ENCODE data around the gene C1GALT1. TPM values are rescaled to one million over a fixed set of nuclear protein-coding genes. Genes with fewer than 3 reads are reported as not detected.

C1GALT1 gene
- total RNA-seq, 1 experiment from 2014 or later, result 54.2 TPM

- ChIA-PET POLR2A (ENCODE audit: unreplicated experiment) (no interaction called here), CTCF (no interaction called here)
- H3K4me3 ChIP-seq, result no peak overlapping the region
- intact Hi-C loops (cut with micrococcal nuclease; ENCODE audit: unreplicated experiment), result no loop called here
- no TSS peak for BruUV-seq (replicated peaks)
- peaks cover 7% of the 10 kb centered on the region; the same call in 1 of the 2 replicates for H3F3A ChIP-seq (ENCODE audit: insufficient read depth, low read depth)
- no peak overlapping the region for H3K4me2 ChIP-seq
- H3K9me2 ChIP-seq (ENCODE audit: insufficient read depth), result no peaks in the 10 kb centered on the region
- H2AFZ ChIP-seq, result no peak overlapping the region
- H3K79me2 ChIP-seq (ENCODE audit: low read depth), result peaks cover 6% of the 10 kb centered on the region; the same call in 1 of the 2 replicates
- TF ChIP-seq EZH2 (IDR thresholded peaks at IDR 0.05; ENCODE audit: low read depth), result no peak
- no peak for TF ChIP-seq CTCF (conservative IDR thresholded peaks at IDR 0.05)
- no peak overlapping the region for H3K27ac ChIP-seq
- 0 out of 2 replicates have a peak, but pooled peaks cover 3% of the 10 kb centered on the region for H3K9me3 ChIP-seq (ENCODE audit: insufficient read depth, low read depth)
- peaks cover 18% of the 10 kb centered on the region; the same call in 1 of the 2 replicates for H3K36me3 ChIP-seq (ENCODE audit: low read depth)
- H4K20me1 ChIP-seq (ENCODE audit: insufficient read depth), result no peaks in the 10 kb centered on the region
- H3K27me3 ChIP-seq (ENCODE audit: insufficient read depth, low read depth), result no peaks in the 10 kb centered on the region
- peaks cover 6% of the 10 kb centered on the region for H3K4me1 ChIP-seq (replicated peaks; ENCODE audit: insufficient read depth)
- DNase-seq, result no peak
These were observed 33.9 kb downstream of the C1GALT1 start for GRCh38 chr7:7216279-7216678.

- TF ChIP-seq CTCF (conservative IDR thresholded peaks at IDR 0.05) (no peak), EZH2 (IDR thresholded peaks at IDR 0.05; ENCODE audit: low read depth) (no peak)
- CTCF ChIA-PET, result no interaction called here
- Histone ChIP-seq H3K27me3 (ENCODE audit: insufficient read depth, low read depth) (no peaks in the 10 kb centered on the region), H2AFZ (no peak overlapping the region), H3K36me3 (ENCODE audit: low read depth) (peaks cover 18% of the 10 kb centered on the region; the same call in 1 of the 2 replicates), H3K79me2 (ENCODE audit: low read depth) (peaks cover 6% of the 10 kb centered on the region), H3F3A (ENCODE audit: insufficient read depth, low read depth) (peaks cover 17% of the 10 kb centered on the region; the same call in 1 of the 2 replicates), H3K4me1 (replicated peaks; ENCODE audit: insufficient read depth) (peaks cover 19% of the 10 kb centered on the region), H3K9me2 (ENCODE audit: insufficient read depth) (no peaks in the 10 kb centered on the region), H4K20me1 (ENCODE audit: insufficient read depth) (no peaks in the 10 kb centered on the region), H3K4me2 (no peak overlapping the region), H3K27ac (no peak overlapping the region), H3K9me3 (ENCODE audit: insufficient read depth, low read depth) (0 out of 2 replicates have a peak, but pooled peaks cover 7% of the 10 kb centered on the region), H3K4me3 (no peak overlapping the region)
- no TSS peak for BruUV-seq (replicated peaks)
- POLR2A ChIA-PET (ENCODE audit: unreplicated experiment), result no interaction called here
- intact Hi-C loops (cut with micrococcal nuclease; ENCODE audit: unreplicated experiment), result no loop called here
- DNase-seq, result no peak
These were observed 36.9 kb downstream of the C1GALT1 start for GRCh38 chr7:7219216-7219615.

GRCh38 chr7:7220821-7221220 is 38.5 kb downstream of the C1GALT1 start:
- Histone ChIP-seq H3F3A (ENCODE audit: insufficient read depth, low read depth) (peaks cover 17% of the 10 kb centered on the region; the same call in 1 of the 2 replicates), H4K20me1 (ENCODE audit: insufficient read depth) (no peaks in the 10 kb centered on the region; the same call in 1 of the 2 replicates), H3K27me3 (ENCODE audit: insufficient read depth, low read depth) (no peaks in the 10 kb centered on the region), H2AFZ (no peak overlapping the region), H3K4me2 (no peak overlapping the region), H3K9me3 (ENCODE audit: insufficient read depth, low read depth) (0 out of 2 replicates have a peak, but pooled peaks cover 7% of the 10 kb centered on the region), H3K9me2 (ENCODE audit: insufficient read depth) (no peaks in the 10 kb centered on the region), H3K4me3 (no peak overlapping the region), H3K4me1 (replicated peaks; ENCODE audit: insufficient read depth) (peaks cover 19% of the 10 kb centered on the region), H3K36me3 (ENCODE audit: low read depth) (peaks cover 18% of the 10 kb centered on the region; the same call in 1 of the 2 replicates), H3K79me2 (ENCODE audit: low read depth) (peaks cover 14% of the 10 kb centered on the region), H3K27ac (peak overlapping the region; percentile 54)
- CTCF ChIA-PET, result no interaction called here
- intact Hi-C loops (cut with micrococcal nuclease; ENCODE audit: unreplicated experiment), result no loop called here
- DNase-seq, result no peak
- BruUV-seq (replicated peaks), result no TSS peak
- POLR2A ChIA-PET (ENCODE audit: unreplicated experiment), result no interaction called here
- no peak for TF ChIP-seq CTCF (conservative IDR thresholded peaks at IDR 0.05)
- no peak for TF ChIP-seq EZH2 (IDR thresholded peaks at IDR 0.05; ENCODE audit: low read depth)
